A549 (cell line): ENCODE data around the gene AKAP6. TPM values are rescaled to one million over a fixed set of nuclear protein-coding genes. Genes with fewer than 3 reads are reported as not detected.

Source experiments
- ATAC-seq, 2 experiments: fragments of 200-7000 bp in 1 of 2; fragments of >200 bp in 1 of 2; cut with Nextera tagmentation in 1 of 2; cut with Tn5 transposase in 1 of 2; 3 replicates each; pipeline versions ENCODE4 v1.8.0 to v1.9.1; 2018 to 2020; ENCODE audit warnings: mild to moderate bottlenecking in 1 of 2, moderate library complexity in 1 of 2
- CTCF ChIA-PET: fragments of 300-600 bp; sonication (Branson Sonifier 250); formaldehyde crosslinking; extraction: SDS; loops from one replicate; lab custom pipeline; 2021; ENCODE audit warnings: antibody characterized with exemption, inconsistent platforms; lab: Yijun Ruan, JAX
- POLR2A ChIA-PET: fragments of 350-600 bp; formaldehyde crosslinking; extraction: SDS; loops from one replicate; lab custom pipeline; 2021; ENCODE audit warnings: antibody characterized with exemption, inconsistent platforms; lab: Yijun Ruan, JAX
- DNase-seq, 2 experiments: peaks; one replicate each; pipeline versions ENCODE4 v3.0.0 to v3.0.0-alpha.2; 2011 to 2016; ENCODE audit warnings: low read depth in 1 of 2, low spot score in 1 of 2
- FAIRE-seq: peaks from 2 replicates; lab custom pipeline; 2011; peaks lifted over from hg19 to GRCh38; lab: Jason Lieb, UNC
- H3K27ac ChIP-seq, 2 experiments: fragments of >200 bp; sonication (Bioruptor Twin); formaldehyde crosslinking; 3 replicates each; pipeline ENCODE4 v1.5.1; 2016 to 2017
- H3K4me1 ChIP-seq: fragments of >200 bp; sonication (Bioruptor Twin); formaldehyde crosslinking; 3 replicates; pipeline ENCODE4 v1.6.1; 2016
- H3K4me2 ChIP-seq: fragments of >200 bp; sonication (Bioruptor Twin); formaldehyde crosslinking; 3 replicates; pipeline ENCODE4 v1.6.1; 2016
- H3K4me3 ChIP-seq: fragments of >200 bp; sonication (Bioruptor Twin); formaldehyde crosslinking; 3 replicates; pipeline ENCODE4 v1.5.1; 2016
- H3K9me3 ChIP-seq: fragments of >200 bp; sonication (Bioruptor Twin); formaldehyde crosslinking; 3 replicates; pipeline ENCODE4 v1.6.1; 2016
- CBX8 ChIP-seq: fragments of 200-600 bp; sonication (generic); IDR thresholded peaks from 2 replicates; pipeline ENCODE4 v1.6.1; 2016
- EHF ChIP-seq: fragments of 250-450 bp; sonication (Bioruptor Pico); IDR thresholded peaks from 2 replicates; pipeline ENCODE4 v1.5.0; 2020; ENCODE audit warnings: mild to moderate bottlenecking
- EHMT2 ChIP-seq: fragments of 200-600 bp; sonication (generic); IDR thresholded peaks from 2 replicates; pipeline ENCODE4 v1.6.1; 2016; ENCODE audit warnings: antibody characterized with exemption, low read depth, mild to moderate bottlenecking, moderate library complexity
- EP300 ChIP-seq, 2 experiments: fragments of >200 bp; sonication (Bioruptor Twin); formaldehyde crosslinking; IDR thresholded peaks; 2 replicates in 1 of 2; 3 replicates in 1 of 2; pipeline ENCODE4 v1.6.1; 2016 to 2017
- ESRRA ChIP-seq: fragments of 150-350 bp; IDR thresholded peaks from 2 replicates; pipeline ENCODE4 v1.6.1; 2014; ENCODE audit warnings: mild to moderate bottlenecking, low read length, borderline replicate concordance
- FOSL2 ChIP-seq, 2 experiments: fragments of 450-650 bp in 1 of 2; fragments of >200 bp in 1 of 2; sonication (Bioruptor Twin) in 1 of 2; formaldehyde crosslinking; IDR thresholded peaks; 2 replicates each; pipeline versions ENCODE4 v1.5.0 to v1.6.1; 2016 to 2020; ENCODE audit warnings: mild to moderate bottlenecking in 1 of 2, moderate library complexity in 1 of 2
- HDAC2 ChIP-seq: fragments of 200-600 bp; sonication (generic); IDR thresholded peaks from 2 replicates; pipeline ENCODE4 v1.6.1; 2016
- JUN ChIP-seq, 2 experiments: fragments of >200 bp; sonication (Bioruptor Twin); formaldehyde crosslinking; IDR thresholded peaks; 2 replicates in 1 of 2; 3 replicates in 1 of 2; pipeline ENCODE4 v1.6.1; 2016 to 2017
- MAFK ChIP-seq: fragments of 450-650 bp; IDR thresholded peaks from 2 replicates; pipeline ENCODE4 v1.6.1; 2014; ENCODE audit not compliant: partially characterized antibody
- MYC ChIP-seq: IDR thresholded peaks from 2 replicates; pipeline ENCODE4 v1.6.1; 2012; ENCODE audit warnings: mild to moderate bottlenecking, inconsistent platforms, low read length, improper control_type of control experiment, borderline replicate concordance
- POLR2AphosphoS2 ChIP-seq: conservative IDR thresholded peaks from 2 replicates; pipeline ENCODE4 v1.6.1; 2012; ENCODE audit warnings: low read length, improper control_type of control experiment, inconsistent platforms
- RARB ChIP-seq: fragments of 250-450 bp; sonication (Bioruptor Pico); IDR thresholded peaks from 2 replicates; pipeline ENCODE4 v1.8.0; 2021; ENCODE audit warnings: mild to moderate bottlenecking, moderate library complexity
- SMC3 ChIP-seq: fragments of >200 bp; sonication (Bioruptor Twin); formaldehyde crosslinking; IDR thresholded peaks from 3 replicates; pipeline ENCODE4 v1.6.1; 2018; ENCODE audit warnings: inconsistent platforms
- SREBF2 ChIP-seq: fragments of 450-650 bp; IDR thresholded peaks from 2 replicates; pipeline ENCODE4 v1.6.1; 2014; ENCODE audit warnings: mild to moderate bottlenecking, moderate library complexity
- TP53 ChIP-seq: fragments of 250-450 bp; sonication (Bioruptor Pico); IDR thresholded peaks from 2 replicates; pipeline ENCODE4 v1.5.0; 2021; ENCODE audit warnings: mild to moderate bottlenecking, moderate library complexity
- WGBS: methylation state at CpG from one replicate; pipeline ENCODE4 v1.1.6; 2017; ENCODE audit errors: missing lambda C conversion rate; 5-methylcytosine and 5-hydroxymethylcytosine counted together
- polyA plus RNA-seq, 4 experiments: library from polyadenylated mRNA; depleted of rRNA in 3 of 4; stranded (reverse); fragments of >200 nt; fragmentation: RNase III in 1 of 4; extraction: RNeasy Plus Mini Kit Qiagen cat#74134 plus additional on column Dnase treatment in 1 of 4; gene quantifications; 2 replicates in 3 of 4; 3 replicates in 1 of 4; pipeline ENCODE4 v1.2.3, GENCODE V29; 2011 to 2017
- TF ChIP-seq, protein P1 (sequence below): fragments of 150-350 bp; IDR thresholded peaks from 2 replicates; pipeline ENCODE4 v1.6.1; 2014; ENCODE audit warnings: low read depth, mild to moderate bottlenecking, low read length
- TF ChIP-seq, protein P2 (sequence below): fragments of 200-600 bp; sonication (generic); IDR thresholded peaks from 2 replicates; pipeline ENCODE4 v1.6.1; 2016; ENCODE audit warnings: antibody characterized with exemption, mild to moderate bottlenecking, moderate library complexity
- TF ChIP-seq, protein P3 (sequence below): fragments of 450-650 bp; IDR thresholded peaks from 2 replicates; pipeline ENCODE4 v1.6.1; 2014; ENCODE audit warnings: antibody characterized with exemption
- TF ChIP-seq, protein P4 (sequence below): fragments of >200 bp; sonication (Bioruptor Twin); formaldehyde crosslinking; IDR thresholded peaks from 3 replicates; pipeline ENCODE4 v1.5.1; 2016
- TF ChIP-seq, protein P5 (sequence below): IDR thresholded peaks from 2 replicates; pipeline ENCODE4 v1.6.1; 2012

Gene AKAP6
- polyA plus RNA-seq, 2 of the 4 experiments (the other 2 are of a cell fraction), result 0.27 to 1.9 TPM

DNA sequence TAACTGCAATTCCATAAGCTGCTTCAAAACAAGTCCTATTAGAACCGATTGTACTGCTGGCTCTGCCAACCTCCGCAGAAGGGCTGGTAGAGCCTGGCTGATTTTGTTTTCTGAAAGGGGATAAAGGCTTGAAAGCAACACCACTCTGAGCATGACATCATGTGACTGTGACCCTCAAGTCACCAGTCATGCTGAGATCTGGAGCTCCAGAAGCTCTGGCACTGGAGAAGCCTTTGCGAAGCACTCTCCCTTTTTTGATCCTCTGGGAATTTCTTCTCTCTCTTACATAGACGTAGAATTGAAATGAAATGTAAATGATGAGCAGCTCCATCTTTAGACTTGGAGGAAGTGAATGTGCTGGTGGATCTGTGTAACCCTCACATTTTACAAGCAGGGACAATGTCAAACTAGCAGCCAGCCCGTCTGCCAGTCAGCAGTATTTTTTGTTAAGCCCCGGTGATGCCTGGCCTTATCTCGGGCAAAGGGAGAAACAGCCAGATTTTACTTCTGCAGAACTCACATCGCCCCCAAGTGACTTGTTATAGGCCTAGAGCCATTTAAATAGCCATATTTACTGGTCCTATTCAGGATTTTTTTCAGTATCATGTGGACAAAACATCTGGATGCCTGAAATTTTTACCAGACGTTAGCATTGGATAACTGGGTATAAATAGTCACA is 497.4 kb downstream of the AKAP6 start:
- CTCF ChIA-PET, result no interaction called here
- FAIRE-seq (no peak), DNase-seq (no peak), ATAC-seq (no peak)
- H3K4me1 ChIP-seq, result no peaks in the 10 kb centered on the region
- H3K9me3 ChIP-seq, result no peaks in the 10 kb centered on the region
- TF ChIP-seq POLR2AphosphoS2 (no peak), MYC (no peak), HDAC2 (no peak), SREBF2 (no peak), FOSL2 (IDR thresholded peaks at IDR 0.05) (no peak), FOSL2 (CRISPR knock-in tag; IDR thresholded peaks at IDR 0.05) (no peak), JUN (IDR thresholded peaks at IDR 0.05) (no peak)
- TF ChIP-seq, protein P1, sequence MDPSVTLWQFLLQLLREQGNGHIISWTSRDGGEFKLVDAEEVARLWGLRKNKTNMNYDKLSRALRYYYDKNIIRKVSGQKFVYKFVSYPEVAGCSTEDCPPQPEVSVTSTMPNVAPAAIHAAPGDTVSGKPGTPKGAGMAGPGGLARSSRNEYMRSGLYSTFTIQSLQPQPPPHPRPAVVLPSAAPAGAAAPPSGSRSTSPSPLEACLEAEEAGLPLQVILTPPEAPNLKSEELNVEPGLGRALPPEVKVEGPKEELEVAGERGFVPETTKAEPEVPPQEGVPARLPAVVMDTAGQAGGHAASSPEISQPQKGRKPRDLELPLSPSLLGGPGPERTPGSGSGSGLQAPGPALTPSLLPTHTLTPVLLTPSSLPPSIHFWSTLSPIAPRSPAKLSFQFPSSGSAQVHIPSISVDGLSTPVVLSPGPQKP, result no peak
- TF ChIP-seq, protein P2, sequence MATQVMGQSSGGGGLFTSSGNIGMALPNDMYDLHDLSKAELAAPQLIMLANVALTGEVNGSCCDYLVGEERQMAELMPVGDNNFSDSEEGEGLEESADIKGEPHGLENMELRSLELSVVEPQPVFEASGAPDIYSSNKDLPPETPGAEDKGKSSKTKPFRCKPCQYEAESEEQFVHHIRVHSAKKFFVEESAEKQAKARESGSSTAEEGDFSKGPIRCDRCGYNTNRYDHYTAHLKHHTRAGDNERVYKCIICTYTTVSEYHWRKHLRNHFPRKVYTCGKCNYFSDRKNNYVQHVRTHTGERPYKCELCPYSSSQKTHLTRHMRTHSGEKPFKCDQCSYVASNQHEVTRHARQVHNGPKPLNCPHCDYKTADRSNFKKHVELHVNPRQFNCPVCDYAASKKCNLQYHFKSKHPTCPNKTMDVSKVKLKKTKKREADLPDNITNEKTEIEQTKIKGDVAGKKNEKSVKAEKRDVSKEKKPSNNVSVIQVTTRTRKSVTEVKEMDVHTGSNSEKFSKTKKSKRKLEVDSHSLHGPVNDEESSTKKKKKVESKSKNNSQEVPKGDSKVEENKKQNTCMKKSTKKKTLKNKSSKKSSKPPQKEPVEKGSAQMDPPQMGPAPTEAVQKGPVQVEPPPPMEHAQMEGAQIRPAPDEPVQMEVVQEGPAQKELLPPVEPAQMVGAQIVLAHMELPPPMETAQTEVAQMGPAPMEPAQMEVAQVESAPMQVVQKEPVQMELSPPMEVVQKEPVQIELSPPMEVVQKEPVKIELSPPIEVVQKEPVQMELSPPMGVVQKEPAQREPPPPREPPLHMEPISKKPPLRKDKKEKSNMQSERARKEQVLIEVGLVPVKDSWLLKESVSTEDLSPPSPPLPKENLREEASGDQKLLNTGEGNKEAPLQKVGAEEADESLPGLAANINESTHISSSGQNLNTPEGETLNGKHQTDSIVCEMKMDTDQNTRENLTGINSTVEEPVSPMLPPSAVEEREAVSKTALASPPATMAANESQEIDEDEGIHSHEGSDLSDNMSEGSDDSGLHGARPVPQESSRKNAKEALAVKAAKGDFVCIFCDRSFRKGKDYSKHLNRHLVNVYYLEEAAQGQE, result no peak
- H3K4me2 ChIP-seq, result no peak overlapping the region
- H3K4me3 ChIP-seq, result no peak overlapping the region
- WGBS, result 37% methylated on average over 9 of the region's 9 CpGs
- H3K27ac ChIP-seq, result no peak overlapping the region
- POLR2A ChIA-PET, result no interaction called here

DNA sequence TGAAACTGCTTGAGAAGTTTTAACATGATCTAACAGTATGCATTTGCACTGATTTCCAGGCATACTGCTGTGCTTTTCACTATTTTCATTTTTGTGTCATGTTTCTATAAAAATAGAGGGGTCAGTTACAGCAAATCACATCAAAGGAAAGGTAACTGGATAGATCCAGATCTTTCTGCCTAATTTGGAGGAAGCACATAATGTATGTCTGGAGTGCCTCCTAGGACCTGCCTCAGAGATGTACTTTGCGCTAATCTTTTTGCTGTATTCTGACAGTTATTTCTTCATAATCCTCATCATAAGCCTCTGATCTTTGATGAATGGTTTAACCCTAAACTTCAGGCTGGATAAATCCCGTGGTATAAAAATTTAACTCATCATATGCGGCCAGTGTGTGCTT is 498.4 kb downstream of the AKAP6 start:
- TF ChIP-seq, protein P3, sequence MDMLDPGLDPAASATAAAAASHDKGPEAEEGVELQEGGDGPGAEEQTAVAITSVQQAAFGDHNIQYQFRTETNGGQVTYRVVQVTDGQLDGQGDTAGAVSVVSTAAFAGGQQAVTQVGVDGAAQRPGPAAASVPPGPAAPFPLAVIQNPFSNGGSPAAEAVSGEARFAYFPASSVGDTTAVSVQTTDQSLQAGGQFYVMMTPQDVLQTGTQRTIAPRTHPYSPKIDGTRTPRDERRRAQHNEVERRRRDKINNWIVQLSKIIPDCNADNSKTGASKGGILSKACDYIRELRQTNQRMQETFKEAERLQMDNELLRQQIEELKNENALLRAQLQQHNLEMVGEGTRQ, result no peak
- TF ChIP-seq RARB (CRISPR knock-in tag) (no peak), EHMT2 (no peak), SMC3 (no peak), ESRRA (no peak), FOSL2 (IDR thresholded peaks at IDR 0.05) (no peak), FOSL2 (CRISPR knock-in tag; IDR thresholded peaks at IDR 0.05) (no peak), TP53 (no peak), CBX8 (no peak), EHF (no peak), MAFK (no peak), EP300 (IDR thresholded peaks at IDR 0.05) (no peak)
- TF ChIP-seq, protein P4, sequence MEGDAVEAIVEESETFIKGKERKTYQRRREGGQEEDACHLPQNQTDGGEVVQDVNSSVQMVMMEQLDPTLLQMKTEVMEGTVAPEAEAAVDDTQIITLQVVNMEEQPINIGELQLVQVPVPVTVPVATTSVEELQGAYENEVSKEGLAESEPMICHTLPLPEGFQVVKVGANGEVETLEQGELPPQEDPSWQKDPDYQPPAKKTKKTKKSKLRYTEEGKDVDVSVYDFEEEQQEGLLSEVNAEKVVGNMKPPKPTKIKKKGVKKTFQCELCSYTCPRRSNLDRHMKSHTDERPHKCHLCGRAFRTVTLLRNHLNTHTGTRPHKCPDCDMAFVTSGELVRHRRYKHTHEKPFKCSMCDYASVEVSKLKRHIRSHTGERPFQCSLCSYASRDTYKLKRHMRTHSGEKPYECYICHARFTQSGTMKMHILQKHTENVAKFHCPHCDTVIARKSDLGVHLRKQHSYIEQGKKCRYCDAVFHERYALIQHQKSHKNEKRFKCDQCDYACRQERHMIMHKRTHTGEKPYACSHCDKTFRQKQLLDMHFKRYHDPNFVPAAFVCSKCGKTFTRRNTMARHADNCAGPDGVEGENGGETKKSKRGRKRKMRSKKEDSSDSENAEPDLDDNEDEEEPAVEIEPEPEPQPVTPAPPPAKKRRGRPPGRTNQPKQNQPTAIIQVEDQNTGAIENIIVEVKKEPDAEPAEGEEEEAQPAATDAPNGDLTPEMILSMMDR, result no peak
- TF ChIP-seq, protein P5, sequence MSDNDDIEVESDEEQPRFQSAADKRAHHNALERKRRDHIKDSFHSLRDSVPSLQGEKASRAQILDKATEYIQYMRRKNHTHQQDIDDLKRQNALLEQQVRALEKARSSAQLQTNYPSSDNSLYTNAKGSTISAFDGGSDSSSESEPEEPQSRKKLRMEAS, result no peak
- no peaks in the 10 kb centered on the region for H3K9me3 ChIP-seq
- FAIRE-seq (no peak), ATAC-seq (no peak), DNase-seq (no peak)
- ChIA-PET POLR2A (no interaction called here), CTCF (no interaction called here)
- H3K4me3 ChIP-seq, result no peak overlapping the region
- WGBS, result 32% methylated on average over 3 of the region's 3 CpGs
- H3K27ac ChIP-seq, result no peak overlapping the region
- H3K4me1 ChIP-seq, result no peaks in the 10 kb centered on the region
- H3K4me2 ChIP-seq, result no peak overlapping the region
